ENCODE measurements around the gene KLHL36.

The KLHL36 gene

GRCh38 chr16:84648595-84649510, 542 bp downstream of the KLHL36 start:
- DNase-seq: peak; percentile 57

- DNase-seq: no peak
Measured at GRCh38 chr16:84649511-84649861, 1.2 kb downstream of the KLHL36 start.

- no peak for DNase-seq
Measured at GRCh38 chr16:84650062-84650991, 2.0 kb downstream of the KLHL36 start.

GRCh38 chr16:84652566-84652965, 4.3 kb downstream of the KLHL36 start:
- peak; percentile 63 for DNase-seq

GRCh38 chr16:84654238-84654637, 5.9 kb downstream of the KLHL36 start:
- DNase-seq: no peak

- DNase-seq: no peak
Measured at GRCh38 chr16:84654998-84655397, 6.7 kb downstream of the KLHL36 start.

GRCh38 chr16:84656649-84657048, 8.3 kb downstream of the KLHL36 start:
- no peak for DNase-seq

- no peak for DNase-seq
Measured at GRCh38 chr16:84657229-84657837, 9.0 kb downstream of the KLHL36 start.

- DNase-seq: no peak
Measured at GRCh38 chr16:84658690-84659089, 10.4 kb downstream of the KLHL36 start.

- DNase-seq: no peak
Measured at GRCh38 chr16:84659656-84660300, 11.5 kb downstream of the KLHL36 start.

- DNase-seq: no peak
Measured at GRCh38 chr16:84660973-84661372, 12.7 kb downstream of the KLHL36 start.

GRCh38 chr16:84661418-84662060, 13.2 kb downstream of the KLHL36 start:
- DNase-seq: no peak

- no peak for DNase-seq
Measured at GRCh38 chr16:84662471-84662870, 14.2 kb downstream of the KLHL36 start.

- no peak for DNase-seq
Measured at GRCh38 chr16:84663433-84664101, 15.3 kb downstream of the KLHL36 start.

GRCh38 chr16:84665359-84665758, 17.0 kb downstream of the KLHL36 start:
- DNase-seq: no peak

- no peak for DNase-seq
Measured at GRCh38 chr16:84665843-84666242, 17.5 kb downstream of the KLHL36 start.

GRCh38 chr16:84667600-84668309, 19.4 kb downstream of the KLHL36 start:
- no peak for DNase-seq

- no peak for DNase-seq
Measured at GRCh38 chr16:84670063-84670462, 21.8 kb downstream of the KLHL36 start.

- DNase-seq: peak; percentile 82
Measured at GRCh38 chr16:84672276-84673202, 24.2 kb downstream of the KLHL36 start.

- no peak for DNase-seq
Measured at GRCh38 chr16:84673203-84673535, 24.9 kb downstream of the KLHL36 start.
